Activated CD4-positive, alpha-beta T cell treated with anti-CD3 and anti-CD28 coated beads, Interleukin-2, amount 10 ng/mL, durations not matched to agents 24 days and 14 days (primary cell): ENCODE results near the gene MAN2C1. TPM values are rescaled to one million over a fixed set of nuclear protein-coding genes. Genes with fewer than 3 reads are reported as not detected.
A peak's percentile ranks its signal among the peaks of the same experiment; 100 is the strongest.

Experiments
- DNase-seq: peaks from one replicate; pipeline ENCODE4 v3.0.0; 2022
- H3K27ac Mint-ChIP-seq: one replicate; pipeline ENCODE4 v1.8.0; 2022; ENCODE audit warnings: mild to moderate bottlenecking, mixed read lengths
- H3K27me3 Mint-ChIP-seq: one replicate; pipeline ENCODE4 v1.8.0; 2022; ENCODE audit warnings: mixed read lengths
- H3K36me3 Mint-ChIP-seq: one replicate; pipeline ENCODE4 v1.8.0; 2022; ENCODE audit warnings: low read depth, mild to moderate bottlenecking, mixed read lengths
- H3K4me1 Mint-ChIP-seq: one replicate; pipeline ENCODE4 v1.8.0; 2021; ENCODE audit warnings: mixed read lengths
- H3K4me3 Mint-ChIP-seq: one replicate; pipeline ENCODE4 v1.8.0; 2022; ENCODE audit warnings: mild to moderate bottlenecking, moderate library complexity, mixed read lengths
- H3K9me3 Mint-ChIP-seq: one replicate; pipeline ENCODE4 v1.8.0; 2021; ENCODE audit warnings: mixed read lengths
- intact Hi-C: fragments of 100-400 bp; cut with micrococcal nuclease; formaldehyde crosslinking; loops from one replicate; pipeline ENCODE4 v1.15.1; 2023
- total RNA-seq: library from RNA; stranded (reverse); gene quantifications from 2 replicates; pipeline ENCODE4 v1.2.3, GENCODE V29; 2022

Gene MAN2C1
- total RNA-seq, 1 donor from 2014 or later = 255 TPM

DNA sequence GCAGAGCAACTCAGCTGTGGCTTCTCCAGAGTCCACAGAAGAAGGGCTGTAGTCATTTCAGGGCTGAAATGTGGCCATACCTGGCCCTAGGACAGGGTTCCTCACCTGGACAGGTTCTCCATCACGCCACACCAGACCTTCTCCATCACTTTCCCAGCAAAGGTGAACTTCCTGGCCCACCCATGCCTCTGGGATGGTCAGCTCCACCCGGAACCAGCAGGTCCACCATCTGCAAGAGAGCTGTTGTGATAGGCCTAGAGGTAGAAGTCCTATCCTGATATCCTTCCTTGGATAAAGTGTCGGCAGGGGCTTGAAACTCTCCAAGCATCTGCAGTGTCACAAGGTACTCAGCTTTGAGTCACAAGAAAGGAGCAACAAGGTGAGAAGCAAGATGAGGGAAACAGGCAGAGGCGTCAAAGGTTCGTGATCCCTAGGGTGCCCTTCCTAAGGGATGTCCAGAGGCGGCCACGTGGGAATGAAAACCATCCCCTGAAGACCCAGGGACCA, 948 bp downstream of the MAN2C1 start:
- intact Hi-C loops = loop anchor here (5.0 kb wide), 1 partner anchor 430 kb away; the partner anchor contains the start of gene COX5A
- Mint-ChIP-seq H3K4me1 (peaks cover 24% of the 10 kb centered on the region), H3K36me3 (peaks cover 37% of the 10 kb centered on the region), H3K27ac (peak overlapping the region; percentile 96), H3K9me3 (no peaks in the 10 kb centered on the region), H3K27me3 (no peaks in the 10 kb centered on the region), H3K4me3 (peak overlapping the region; percentile 91)
- no peak for DNase-seq

DNA sequence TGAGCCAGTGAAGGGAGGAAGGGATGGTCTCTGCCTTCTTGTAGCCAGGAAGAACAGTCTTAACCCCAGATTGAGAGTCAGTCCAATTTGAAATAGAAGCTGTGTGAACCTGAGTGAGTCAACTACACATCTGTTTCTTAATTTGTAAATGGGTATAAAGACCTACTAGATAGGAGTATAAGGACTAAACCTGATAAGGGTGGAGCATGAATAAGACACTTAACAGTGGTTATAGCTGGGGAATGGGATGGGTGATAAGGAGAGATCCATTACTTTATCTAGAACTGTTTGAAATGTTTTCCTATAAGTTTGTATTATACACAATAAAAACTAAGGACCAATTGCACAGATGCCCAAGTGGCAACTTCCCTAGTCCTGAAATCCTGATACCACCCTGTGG, 1.4 kb downstream of the MAN2C1 start:
- intact Hi-C loops = loop anchor here (5.0 kb wide), 1 partner anchor 430 kb away; the partner anchor contains the start of gene COX5A
- Mint-ChIP-seq H3K4me1 (peaks cover 24% of the 10 kb centered on the region), H3K36me3 (peaks cover 37% of the 10 kb centered on the region)

DNA sequence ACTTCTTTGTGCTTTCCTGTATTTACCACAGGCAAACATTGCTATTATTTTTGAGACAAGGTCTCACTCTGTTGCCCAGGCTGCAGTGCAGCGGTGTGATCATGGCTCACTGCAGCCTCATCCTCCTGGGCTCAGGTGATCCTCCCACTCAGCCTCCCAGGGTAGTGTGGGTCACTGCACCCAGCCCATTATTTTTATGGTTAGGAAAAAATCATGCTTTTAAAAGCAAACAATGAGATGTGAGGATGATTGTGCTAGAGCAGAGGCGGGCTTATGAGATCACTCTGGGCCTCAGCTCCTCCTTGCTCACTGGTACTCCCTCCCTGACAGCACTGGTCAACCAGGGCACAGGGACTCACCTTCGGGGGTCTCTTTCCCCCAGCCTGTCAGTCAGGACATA, 2.2 kb downstream of the MAN2C1 start:
- peaks cover 24% of the 10 kb centered on the region for H3K4me1 Mint-ChIP-seq
- intact Hi-C loops = loop anchor here (5.0 kb wide), 1 partner anchor 429 kb away; the partner anchor contains the start of gene COX5A
- no peak overlapping the region for H3K27ac Mint-ChIP-seq
- no peaks in the 10 kb centered on the region for H3K27me3 Mint-ChIP-seq
- no peak for DNase-seq
- no peak overlapping the region for H3K4me3 Mint-ChIP-seq
- H3K36me3 Mint-ChIP-seq = peaks cover 33% of the 10 kb centered on the region
- no peaks in the 10 kb centered on the region for H3K9me3 Mint-ChIP-seq

More for the DNA sequence above, 1.4 kb downstream of the MAN2C1 start:
- DNase-seq = no peak
- peak overlapping the region; percentile 9 for H3K27ac Mint-ChIP-seq
- peak overlapping the region; percentile 91 for H3K4me3 Mint-ChIP-seq
- H3K27me3 Mint-ChIP-seq = no peaks in the 10 kb centered on the region
- no peaks in the 10 kb centered on the region for H3K9me3 Mint-ChIP-seq

DNA sequence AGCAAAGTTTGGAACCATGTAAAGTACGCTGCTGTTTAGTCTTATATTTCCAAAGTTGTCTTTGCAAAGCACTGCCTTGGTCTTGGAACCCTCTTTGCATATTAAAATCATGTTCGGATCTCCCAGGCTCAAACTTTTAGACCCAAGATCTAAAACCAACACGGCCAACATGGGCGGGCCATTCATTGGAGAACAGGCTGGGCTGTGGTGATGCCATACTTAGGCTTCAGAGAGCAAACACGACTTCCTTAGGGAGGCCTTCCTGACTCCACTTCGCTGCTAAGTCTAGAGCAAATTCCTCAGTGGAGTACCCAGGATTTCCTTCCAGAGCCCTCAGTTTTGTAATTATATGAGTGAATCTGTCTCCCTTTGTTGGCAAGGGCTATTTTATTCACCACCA, 3.5 kb downstream of the MAN2C1 start:
- no peaks in the 10 kb centered on the region for H3K27me3 Mint-ChIP-seq
- no peak overlapping the region for H3K4me3 Mint-ChIP-seq
- intact Hi-C loops = loop anchor here (5.0 kb wide), 1 partner anchor 428 kb away; the partner anchor contains the start of gene COX5A
- peaks cover 22% of the 10 kb centered on the region for H3K4me1 Mint-ChIP-seq
- no peak overlapping the region for H3K27ac Mint-ChIP-seq
- no peaks in the 10 kb centered on the region for H3K9me3 Mint-ChIP-seq
- no peak for DNase-seq
- H3K36me3 Mint-ChIP-seq = peaks cover 30% of the 10 kb centered on the region

GRCh38 chr15:75363786-75364185, 4.6 kb downstream of the MAN2C1 start:
- Mint-ChIP-seq H3K36me3 (peaks cover 30% of the 10 kb centered on the region), H3K27ac (no peak overlapping the region)
- intact Hi-C loops = no loop called here

GRCh38 chr15:75362642-75363249, 5.7 kb downstream of the MAN2C1 start:
- Mint-ChIP-seq H3K4me1 (peaks cover 8% of the 10 kb centered on the region), H3K9me3 (no peaks in the 10 kb centered on the region), H3K27me3 (no peaks in the 10 kb centered on the region), H3K4me3 (no peak overlapping the region), H3K36me3 (peaks cover 30% of the 10 kb centered on the region), H3K27ac (no peak overlapping the region)
- intact Hi-C loops = no loop called here
- DNase-seq = no peak

More at GRCh38 chr15:75363786-75364185, 4.6 kb downstream of the MAN2C1 start:
- DNase-seq = no peak
- H3K9me3 Mint-ChIP-seq = no peaks in the 10 kb centered on the region
- peaks cover 11% of the 10 kb centered on the region for H3K4me1 Mint-ChIP-seq
- no peaks in the 10 kb centered on the region for H3K27me3 Mint-ChIP-seq
- H3K4me3 Mint-ChIP-seq = no peak overlapping the region

GRCh38 chr15:75361989-75362641, 6.3 kb downstream of the MAN2C1 start:
- peaks cover 4% of the 10 kb centered on the region for H3K4me1 Mint-ChIP-seq
- intact Hi-C loops = no loop called here
- H3K9me3 Mint-ChIP-seq = no peaks in the 10 kb centered on the region
- H3K36me3 Mint-ChIP-seq = peaks cover 30% of the 10 kb centered on the region
- H3K27ac Mint-ChIP-seq = no peak overlapping the region
- DNase-seq = no peak
- no peak overlapping the region for H3K4me3 Mint-ChIP-seq
- no peaks in the 10 kb centered on the region for H3K27me3 Mint-ChIP-seq

- no peaks in the 10 kb centered on the region for H3K9me3 Mint-ChIP-seq
- H3K4me3 Mint-ChIP-seq = no peak overlapping the region
- H3K4me1 Mint-ChIP-seq = peaks cover 1% of the 10 kb centered on the region
- H3K36me3 Mint-ChIP-seq = peaks cover 30% of the 10 kb centered on the region
- intact Hi-C loops = no loop called here
- no peak overlapping the region for H3K27ac Mint-ChIP-seq
- DNase-seq = no peak
- no peaks in the 10 kb centered on the region for H3K27me3 Mint-ChIP-seq
Measured at GRCh38 chr15:75361361-75361988, 6.9 kb downstream of the MAN2C1 start.

DNA sequence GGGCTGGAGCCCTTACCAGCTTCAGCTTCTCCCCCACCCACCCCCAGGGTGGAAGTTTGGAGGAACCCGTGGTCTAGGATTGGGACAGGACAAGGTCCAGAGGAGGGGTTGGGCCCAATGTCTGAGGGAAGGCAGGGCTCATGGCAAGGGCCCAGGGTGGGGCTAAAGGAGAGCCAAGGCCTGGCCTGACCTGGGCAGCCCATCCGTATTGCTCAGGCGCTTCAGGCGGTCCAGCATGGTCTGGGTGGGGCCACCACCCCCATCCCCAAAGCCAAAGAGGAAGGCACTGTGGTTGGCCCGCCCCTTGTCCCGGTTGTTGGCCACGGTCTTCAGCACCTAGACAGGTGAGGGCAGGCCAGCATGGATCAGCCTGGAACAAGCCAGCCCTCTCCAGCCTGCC, 7.6 kb downstream of the MAN2C1 start:
- Mint-ChIP-seq H3K4me3 (no peak overlapping the region), H3K36me3 (peaks cover 32% of the 10 kb centered on the region), H3K27ac (no peak overlapping the region), H3K27me3 (no peaks in the 10 kb centered on the region), H3K9me3 (no peaks in the 10 kb centered on the region), H3K4me1 (peaks cover 1% of the 10 kb centered on the region)
- DNase-seq = no peak
- intact Hi-C loops = no loop called here

- Mint-ChIP-seq H3K4me3 (no peak overlapping the region), H3K9me3 (no peaks in the 10 kb centered on the region), H3K36me3 (peaks cover 30% of the 10 kb centered on the region), H3K4me1 (peaks cover 1% of the 10 kb centered on the region), H3K27ac (no peak overlapping the region), H3K27me3 (no peaks in the 10 kb centered on the region)
- intact Hi-C loops = no loop called here
- DNase-seq = no peak
Measured at GRCh38 chr15:75360391-75360790, 8.0 kb downstream of the MAN2C1 start.

GRCh38 chr15:75359537-75360250, 8.7 kb downstream of the MAN2C1 start:
- DNase-seq = no peak
- H3K36me3 Mint-ChIP-seq = peaks cover 26% of the 10 kb centered on the region
- no peaks in the 10 kb centered on the region for H3K27me3 Mint-ChIP-seq
- no peak overlapping the region for H3K4me3 Mint-ChIP-seq
- intact Hi-C loops = no loop called here
- H3K27ac Mint-ChIP-seq = no peak overlapping the region
- no peaks in the 10 kb centered on the region for H3K9me3 Mint-ChIP-seq
- no peaks in the 10 kb centered on the region for H3K4me1 Mint-ChIP-seq

- Mint-ChIP-seq H3K27me3 (no peaks in the 10 kb centered on the region), H3K4me1 (no peaks in the 10 kb centered on the region), H3K4me3 (no peak overlapping the region), H3K9me3 (no peaks in the 10 kb centered on the region), H3K27ac (no peak overlapping the region), H3K36me3 (peaks cover 20% of the 10 kb centered on the region)
- intact Hi-C loops = no loop called here
- no peak for DNase-seq
Measured at GRCh38 chr15:75358771-75359536, 9.5 kb downstream of the MAN2C1 start.
